GF-D8 (cell line): ENCODE data around the gene ILKAP.

Experiments used
- DNase-seq: peaks from one replicate; lab custom pipeline; 2025; lab: John Stamatoyannopoulos, UW

Gene ILKAP

DNA sequence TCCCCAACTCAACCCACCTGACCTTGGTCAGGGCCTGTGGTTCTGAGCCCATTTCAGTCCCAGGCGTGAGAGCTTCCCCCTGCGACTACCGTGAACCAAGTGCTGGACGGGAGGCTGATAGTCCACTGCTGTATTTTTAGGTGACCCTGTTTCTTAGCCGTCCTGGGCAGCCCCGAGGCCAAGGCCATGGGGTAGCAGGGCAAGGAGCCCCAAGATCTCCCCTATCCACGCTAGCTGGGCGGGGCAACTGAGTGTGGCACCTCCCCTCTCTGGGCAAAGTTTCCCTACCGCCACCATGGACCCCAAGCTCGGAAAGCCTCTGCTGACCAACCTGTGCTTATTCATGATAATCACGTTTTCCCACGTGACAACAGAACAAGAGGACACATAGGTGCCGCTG lies 65.6 kb downstream of the ILKAP start:
- DNase-seq: no peak

DNA sequence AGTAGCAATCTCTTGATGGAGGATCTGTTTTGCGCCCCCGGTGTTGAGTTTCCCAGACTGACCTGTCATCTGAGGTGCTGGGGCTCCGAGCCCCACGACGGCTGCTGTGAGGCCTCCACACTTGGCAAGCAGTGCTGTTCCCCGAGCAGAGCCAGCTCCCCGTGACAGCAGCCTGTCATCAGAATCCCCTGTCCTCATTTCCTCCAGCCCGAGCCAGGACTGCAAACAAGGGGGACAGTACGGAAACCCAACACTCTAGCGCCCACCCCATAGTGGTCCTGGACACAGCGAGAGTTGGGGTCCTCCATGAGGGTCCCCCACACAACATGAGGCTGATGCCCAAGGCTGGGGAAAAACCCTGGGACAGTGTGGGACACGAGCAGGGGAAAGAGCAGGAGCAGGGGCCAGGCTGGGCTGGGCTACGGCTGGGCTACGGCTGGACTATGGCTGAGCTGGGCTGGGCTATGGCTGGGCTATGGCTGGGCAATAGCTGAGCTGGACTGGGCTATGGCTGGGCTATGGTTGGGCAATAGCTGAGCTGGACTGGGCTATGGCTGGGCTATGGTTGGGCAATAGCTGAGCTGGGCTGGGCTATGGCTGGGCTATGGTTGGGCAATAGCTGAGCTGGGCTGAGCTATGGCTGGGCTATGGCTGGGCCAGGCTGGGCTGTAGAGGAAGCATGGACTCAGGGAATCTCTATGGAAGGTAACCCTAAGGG lies 66.5 kb downstream of the ILKAP start:
- DNase-seq: no peak

DNA sequence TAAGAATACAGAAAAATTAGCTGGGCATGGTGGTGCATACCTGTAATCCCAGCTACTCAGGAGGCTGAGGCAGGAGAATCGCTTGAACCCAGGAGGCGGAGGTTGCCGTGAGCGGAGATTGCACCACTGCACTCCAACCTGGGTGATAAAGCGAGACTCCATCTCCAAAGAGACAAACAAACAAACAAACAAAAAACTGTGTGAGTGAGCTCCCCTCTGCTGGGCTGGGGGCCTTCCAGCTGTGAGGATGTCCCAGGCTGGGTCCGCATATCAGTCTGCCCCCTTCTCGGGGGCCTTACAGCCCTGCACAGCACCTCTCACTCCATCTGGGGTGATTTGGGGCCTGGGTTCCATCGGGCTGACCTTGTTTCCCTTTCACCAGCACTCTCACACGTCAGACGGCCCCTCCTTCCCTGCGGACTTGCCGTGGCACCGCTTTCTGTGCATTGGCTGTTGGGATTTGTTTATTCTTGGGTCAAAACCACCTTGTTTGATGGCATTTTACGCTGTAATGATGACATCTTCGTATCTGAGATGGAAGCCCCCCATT lies 67.8 kb downstream of the ILKAP start:
- no peak for DNase-seq

DNA sequence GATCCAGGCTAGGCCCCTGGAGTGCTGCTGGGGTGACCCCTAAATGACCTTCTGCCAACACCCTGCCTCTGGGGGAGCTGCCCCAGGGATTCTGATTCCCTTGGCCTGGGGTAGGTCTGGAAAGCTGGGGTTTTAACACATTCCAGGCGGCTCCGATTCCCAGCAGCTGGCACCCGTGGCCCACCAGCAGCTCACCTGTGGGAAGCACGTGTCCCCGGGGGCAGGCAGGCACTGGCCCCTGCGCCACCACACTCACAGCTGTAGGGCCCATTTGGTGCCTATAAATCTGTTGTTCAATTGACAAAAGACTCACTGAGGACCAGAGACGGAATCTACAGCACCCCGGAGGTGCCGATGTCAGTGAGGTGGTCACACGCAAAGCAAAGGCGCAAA lies 69.1 kb downstream of the ILKAP start:
- DNase-seq: no peak

DNA sequence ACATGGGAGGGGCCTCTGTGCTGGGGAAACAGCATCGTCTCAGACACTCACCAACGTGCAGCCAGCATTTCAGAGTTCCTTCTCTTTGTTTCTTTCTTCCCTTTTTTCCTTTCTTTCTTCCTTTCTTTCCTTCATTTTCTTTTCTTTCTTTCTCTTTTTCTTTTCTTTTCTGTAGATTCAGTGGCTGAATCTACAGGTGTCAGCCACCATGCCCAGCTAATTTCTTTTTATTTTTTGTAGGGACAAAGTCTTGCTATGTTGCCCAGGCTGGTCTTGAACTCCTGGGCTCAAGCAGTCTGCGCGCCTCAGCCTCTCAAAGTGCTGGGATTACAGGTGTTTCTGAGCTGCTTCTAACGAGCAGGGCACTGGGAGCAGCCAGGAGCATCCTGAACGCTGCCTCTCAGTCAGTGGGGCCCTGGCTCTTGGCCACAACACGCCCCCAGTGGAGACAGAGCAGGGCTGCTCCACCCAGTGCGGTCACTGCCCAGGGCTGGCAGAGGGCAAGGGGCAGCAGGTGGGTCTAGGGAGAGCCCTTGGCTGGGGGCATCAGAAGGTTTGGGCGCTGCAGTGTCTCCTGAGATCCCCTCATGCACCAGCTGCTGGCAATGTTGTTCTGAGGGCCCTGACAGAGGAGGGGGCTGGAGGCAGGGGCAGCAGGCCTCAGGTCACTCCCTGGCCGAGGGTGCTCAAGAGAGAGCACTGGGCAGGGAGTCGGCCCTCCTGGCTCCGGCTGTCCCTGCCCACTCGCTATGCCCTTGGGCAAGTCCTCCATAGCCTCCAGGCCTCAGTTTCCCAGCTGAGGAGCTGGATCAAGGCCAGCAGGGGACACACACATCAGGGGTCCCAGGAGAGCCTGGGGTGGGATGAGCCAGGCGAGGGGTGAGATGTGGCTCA lies 69.7 kb downstream of the ILKAP start:
- DNase-seq: no peak

DNA sequence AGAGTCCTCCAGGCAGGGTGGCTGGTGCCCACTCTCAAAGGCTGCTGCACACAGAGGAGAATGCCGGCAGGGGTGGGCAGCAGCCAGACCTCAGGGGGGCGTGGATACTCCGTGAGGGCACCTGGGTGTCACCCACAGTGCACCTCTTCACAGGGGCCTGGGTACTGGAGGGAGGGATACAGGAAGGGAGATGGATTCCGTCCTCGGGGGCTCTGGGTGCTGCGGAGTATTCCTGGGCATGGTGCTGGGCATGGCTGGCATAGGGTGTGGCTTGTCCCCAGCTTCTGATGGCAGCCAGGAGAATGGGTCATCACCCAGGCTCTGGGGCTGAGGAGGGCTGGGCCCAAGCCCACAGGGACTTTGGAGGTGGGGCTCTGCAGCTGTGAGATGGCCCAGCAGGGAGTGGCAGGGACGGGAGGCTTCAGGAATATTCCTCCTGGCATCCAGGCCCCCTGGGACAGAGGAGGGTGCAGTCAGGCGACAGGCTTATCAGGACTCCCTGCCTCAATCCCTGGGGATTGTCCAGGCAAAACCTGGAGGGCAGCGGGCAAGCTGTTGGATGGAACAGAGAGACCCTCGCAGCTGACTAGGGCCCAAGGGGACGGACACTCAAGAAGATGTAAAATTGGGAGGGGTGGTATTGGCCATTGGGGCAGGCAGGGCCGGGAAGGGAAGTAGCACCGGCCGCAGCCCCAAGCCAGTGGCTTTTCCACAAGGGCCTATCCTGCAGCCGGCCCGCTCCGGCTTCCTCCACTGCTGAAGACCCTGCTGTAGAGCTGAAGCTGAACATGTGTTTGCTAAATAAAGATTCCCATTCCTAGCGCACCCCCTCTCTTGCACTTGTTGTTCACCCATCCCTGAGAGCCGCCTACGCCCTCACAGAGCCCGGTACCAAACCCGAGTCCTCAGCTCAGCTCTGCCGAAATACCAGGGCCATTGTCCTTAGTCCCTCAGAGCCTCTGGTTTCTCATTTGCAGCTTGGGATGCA lies 70.7 kb downstream of the ILKAP start:
- DNase-seq: no peak

DNA sequence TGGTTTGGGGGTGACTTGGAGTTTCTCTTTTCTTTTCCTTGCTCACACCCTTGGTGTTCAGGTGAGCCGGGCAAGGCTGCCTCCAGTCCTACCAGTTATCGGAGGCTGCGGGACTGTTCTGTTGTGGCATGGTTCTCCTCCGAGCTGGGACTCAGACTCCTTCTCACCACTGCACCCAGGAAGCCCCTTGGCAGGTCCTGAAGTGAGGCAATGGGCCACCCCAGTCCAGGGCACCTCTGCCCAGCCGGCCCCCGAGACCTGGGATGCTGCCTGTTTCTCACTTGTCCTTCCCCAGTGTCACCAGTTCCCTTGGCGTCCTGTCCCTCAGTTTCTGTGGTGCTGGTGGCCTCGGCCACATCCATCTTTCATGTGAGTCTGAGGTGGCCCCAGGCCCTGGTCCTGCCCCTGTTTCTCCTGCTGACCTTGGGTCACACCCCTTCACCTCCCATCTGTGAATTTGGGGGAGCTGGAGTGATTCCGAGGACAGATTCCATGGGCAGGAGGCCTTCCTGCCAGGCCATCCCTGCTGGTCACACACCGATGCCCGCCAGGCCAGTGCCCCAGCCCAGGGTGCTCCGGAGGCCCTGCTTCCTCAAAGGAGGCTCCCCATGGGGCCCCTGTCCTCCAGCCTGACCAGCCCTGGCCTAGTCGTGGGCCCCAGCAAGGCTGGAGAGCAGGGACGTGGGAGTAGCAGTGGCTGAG lies 71.6 kb downstream of the ILKAP start:
- no peak for DNase-seq

DNA sequence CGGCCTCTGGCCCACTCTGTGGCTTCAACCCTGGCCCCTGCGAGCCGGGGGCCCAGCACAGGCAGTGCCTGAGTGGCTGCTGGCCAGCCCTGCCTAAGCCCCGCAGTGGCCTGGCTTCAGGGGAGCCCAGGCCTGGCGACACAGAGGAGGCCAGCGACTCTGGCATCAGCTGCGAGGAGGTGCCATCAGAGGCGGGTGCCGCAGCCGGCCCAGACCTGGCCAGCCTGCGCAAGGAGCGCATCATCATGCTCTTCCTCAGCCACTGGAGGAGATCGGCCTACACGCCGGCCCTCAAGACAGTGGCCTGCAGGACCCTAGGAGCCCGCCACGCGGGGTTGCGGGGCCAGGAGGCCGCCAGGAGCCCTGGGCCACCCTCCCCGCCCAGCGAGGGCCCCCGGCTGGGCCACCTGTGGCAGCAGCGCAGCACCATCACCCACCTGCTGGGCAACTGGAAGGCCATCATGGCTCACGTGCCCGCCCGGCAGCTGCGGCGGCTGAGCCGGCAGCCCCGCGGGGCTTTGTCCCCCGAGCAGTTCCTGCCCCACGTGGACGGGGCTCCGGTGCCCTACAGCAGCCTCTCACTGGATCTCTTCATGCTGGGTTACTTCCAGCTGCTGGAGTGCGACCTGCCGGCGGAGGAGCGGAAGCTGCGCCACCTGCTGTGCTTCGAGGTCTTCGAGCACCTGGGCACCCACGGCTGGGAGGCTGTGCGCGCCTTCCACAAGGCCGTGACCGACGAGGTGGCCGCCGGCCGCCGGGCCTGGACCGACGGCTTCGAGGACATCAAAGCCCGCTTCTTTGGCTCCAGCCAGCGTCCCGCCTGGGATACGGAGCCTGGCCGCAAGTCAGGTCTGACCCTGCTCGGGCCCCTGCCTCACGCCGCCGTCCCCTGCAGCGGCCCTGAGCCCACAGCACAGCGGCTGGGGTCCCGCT lies 72.5 kb downstream of the ILKAP start:
- DNase-seq: no peak

DNA sequence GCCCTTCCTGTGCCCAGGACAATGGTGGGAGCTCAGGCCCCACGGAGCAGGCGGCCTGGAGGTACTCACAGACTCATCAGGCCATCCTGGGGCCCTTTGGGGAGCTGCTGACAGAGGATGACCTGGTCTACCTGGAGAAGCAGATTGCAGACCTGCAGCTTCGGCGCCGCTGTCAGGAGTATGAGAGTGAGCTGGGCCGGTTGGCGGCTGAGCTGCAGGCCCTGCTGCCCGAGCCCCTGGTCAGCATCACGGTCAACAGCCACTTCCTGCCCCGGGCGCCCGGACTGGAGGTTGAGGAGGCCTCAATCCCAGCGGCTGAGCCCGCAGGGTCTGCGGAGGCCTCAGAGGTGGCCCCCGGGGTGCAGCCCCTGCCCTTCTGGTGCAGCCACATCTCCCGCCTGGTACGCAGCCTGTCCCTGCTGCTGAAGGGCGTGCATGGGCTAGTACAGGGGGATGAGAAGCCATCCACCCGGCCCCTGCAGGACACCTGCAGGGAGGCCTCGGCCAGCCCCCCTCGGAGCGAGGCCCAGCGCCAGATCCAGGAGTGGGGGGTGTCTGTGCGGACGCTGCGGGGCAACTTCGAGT lies 73.3 kb downstream of the ILKAP start:
- no peak for DNase-seq

DNA sequence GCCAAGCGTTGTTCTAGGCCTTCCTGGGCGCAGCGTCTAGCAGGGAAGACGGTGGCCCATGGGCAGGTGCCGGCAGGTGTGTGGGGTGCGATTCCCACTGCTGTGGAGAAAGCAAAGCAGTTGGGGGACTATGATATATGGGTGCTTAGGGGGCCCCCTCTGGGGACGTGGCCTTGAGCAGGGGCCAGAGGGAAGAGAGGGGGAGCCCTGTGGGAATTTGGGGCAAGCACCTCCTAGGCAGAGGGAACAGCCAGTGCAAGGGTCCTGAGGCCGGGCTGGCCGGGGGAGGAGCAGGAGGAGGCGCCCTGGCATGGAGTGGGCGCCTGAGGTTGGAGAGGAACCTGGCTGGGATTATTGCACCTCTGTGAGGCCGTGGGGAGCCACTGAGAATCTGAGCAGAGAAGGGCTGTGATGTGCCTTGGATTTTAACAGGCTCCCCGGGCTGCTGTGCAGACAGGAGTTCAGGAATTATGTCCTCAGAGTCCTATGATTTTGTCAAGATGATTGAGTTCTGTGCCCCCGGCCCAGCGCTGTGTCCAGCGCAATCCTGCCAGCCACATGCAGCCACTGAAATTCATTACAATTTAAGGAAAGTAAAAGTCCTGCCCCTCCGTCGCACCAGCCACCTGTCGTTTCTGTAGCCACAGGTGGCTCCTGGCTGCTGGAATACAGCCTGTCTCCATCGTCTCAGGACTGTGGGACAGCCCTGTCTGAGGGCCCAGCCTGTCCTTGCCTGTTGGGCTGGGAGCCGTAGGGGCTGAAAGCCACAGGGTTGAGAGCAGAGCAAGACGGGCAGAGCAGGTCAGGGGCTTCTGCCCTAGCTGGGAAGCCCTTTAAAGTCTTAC lies 74.1 kb downstream of the ILKAP start:
- no peak for DNase-seq

DNA sequence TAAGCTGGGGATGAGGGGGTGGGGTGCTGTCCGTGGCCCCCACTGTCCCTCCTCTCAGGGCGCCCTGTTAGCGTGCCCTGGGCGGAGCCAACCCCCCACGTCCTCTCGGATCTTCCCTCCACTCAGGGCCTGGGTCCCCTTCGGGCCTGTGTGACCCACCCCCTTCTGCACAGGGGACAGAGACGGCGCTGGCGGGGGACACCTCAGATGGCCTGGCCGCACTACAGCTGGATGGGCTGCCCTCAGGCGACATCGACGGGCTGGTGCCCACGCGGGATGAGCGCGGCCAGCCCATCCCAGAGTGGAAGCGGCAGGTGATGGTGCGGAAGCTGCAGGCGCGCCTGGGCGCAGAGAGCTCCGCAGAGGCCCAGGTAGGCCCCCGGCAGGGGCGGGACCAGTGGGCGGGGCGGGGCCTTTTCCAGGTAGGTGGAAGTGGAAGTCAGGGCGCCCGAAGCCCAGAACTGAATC lies 74.9 kb downstream of the ILKAP start:
- DNase-seq: no peak

DNA sequence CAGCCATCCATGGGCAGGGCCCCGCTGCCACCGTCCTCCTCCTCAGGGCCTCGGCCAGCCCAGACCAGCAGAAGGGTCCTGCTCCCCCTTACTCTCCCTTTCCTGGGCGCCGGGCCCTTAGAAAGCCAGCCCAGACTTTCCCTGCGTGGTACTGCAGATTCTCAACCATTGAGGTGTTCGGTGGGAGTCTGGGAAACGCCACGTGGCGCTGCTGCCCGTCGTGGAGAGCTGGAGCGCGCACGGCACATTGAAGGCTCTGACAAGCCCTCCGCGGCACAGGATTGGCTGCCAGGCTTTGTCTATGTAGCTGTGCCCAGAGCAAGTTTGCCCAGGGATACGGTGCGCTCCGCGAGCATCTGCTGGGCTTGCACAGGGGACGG lies 75.4 kb downstream of the ILKAP start:
- no peak for DNase-seq

DNA sequence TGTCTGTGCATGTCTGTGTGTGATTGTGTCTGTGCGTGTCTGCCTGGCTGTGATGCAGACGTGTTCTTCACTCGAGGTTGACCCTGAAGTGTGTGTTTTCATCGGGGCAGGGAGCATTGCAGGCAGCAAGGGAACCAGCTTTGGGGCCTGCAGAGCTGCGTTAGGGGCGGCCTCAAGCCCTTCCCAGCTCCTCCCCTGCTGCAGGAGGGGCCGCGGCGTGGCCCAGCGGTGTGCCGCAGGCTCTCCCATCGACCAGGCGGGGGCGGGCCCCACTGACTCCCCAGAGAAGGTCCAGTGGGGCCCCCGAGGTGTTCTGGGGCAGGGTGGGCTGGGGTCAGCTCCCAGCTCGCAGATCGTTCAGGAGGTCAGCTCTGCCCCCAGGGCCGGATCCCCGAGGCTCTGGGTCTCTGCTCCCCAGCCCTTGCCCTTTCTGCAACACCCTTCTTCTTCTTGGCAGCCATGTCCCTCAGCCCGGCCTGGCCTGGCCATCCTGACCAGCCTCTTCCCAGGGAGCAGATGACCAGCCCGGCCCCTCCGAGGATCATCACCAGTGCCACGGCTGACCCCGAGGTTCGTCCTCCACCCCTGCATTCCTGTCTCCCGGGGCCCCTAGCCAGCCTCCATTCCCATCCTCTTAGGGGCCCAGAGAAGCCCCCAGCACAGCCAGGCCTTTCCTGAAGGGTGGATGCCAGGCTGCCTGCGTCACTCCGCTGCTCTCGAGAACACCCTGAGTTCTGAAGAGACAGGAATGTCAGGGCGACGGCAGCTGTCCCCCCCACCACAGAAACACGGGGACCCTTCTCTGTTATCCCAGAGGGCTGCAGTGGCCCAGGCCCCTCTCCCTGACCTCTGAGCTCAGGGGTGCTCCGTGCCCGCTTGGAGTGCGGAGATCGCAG lies 76.1 kb downstream of the ILKAP start:
- no peak for DNase-seq

DNA sequence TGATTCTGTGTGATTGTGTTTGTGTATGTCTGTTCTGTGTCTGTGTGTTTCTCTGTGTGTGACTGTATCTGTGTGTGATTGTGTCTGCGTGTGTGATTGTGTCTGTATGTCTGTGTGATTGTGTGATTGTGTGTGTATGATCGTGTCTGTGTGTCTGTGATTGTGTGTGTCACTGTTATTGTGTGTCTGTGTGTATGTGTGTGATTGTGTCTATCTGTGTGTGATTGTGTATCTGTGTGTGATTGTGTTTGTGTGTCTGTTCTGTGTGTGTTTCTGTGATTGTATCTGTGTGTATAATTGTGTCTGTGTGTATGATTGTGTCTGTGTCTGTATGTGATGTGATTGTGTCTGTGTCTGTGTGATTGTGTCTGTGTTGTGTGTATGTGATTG lies 76.7 kb downstream of the ILKAP start:
- DNase-seq: no peak

DNA sequence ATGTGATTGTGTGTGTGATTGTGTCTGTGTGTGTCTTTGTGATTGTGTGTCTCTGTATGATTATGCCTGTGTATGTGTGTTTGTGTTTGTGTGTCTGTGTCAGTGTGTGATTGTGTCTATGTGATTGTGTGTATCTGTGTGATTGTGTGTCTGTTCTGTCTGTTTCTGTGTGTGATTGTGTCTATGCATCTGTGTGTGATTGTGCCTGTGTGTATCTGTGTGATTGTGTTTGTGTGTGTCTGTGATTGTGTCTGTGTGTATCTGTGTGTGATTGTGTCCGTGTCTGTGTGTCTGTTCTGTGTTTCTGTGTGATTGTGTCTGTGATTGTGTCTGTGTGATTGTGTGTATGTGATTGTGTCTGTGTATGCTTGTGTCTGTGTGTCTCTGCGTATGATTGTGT lies 77.2 kb downstream of the ILKAP start:
- no peak for DNase-seq

DNA sequence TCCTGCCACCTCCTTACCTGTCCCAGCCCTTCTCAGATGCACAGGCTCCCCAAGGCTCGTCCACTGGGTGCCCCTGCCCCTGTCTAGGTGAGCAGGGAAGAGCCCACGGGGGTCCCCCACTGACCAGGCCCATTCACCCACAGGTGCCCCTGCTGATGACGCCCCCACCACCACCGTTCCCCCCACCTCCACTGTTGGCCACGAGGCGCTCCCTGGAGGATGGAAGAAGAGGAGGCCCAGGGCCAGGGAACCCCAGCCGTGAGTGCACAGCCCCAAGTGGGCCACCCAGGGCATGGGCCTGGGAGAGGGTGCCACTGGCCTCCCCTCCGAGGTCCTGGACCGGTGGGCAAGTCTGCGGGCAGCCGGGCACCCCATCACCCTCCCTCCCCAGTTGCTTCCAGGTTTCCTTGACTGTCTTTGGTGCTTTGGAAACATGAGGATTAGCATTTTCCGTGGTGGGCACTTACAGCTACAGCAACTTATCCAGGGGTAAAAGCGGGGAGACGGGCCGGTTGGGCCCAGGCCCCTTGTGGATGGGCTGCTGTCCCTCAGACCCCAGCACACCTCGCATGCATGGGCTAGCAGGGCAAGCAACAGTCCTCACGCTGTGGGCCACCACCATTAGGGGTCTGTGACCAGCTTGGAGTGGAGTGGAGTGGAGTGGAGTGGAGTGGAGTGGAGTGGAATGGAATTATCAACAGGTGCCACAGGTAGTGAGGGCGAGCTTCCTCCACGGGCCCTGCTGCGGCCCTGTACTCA lies 78.2 kb downstream of the ILKAP start:
- no peak for DNase-seq
